Retina (tissue), 1 donor: Measurements from ENCODE around the gene CALN1.
"Not testable (repeated sequence)": the region's sequence is repeated elsewhere in the genome, so short reads cannot be mapped to it uniquely, and the experiment has no call there.

Source experiments
- DNase-seq: peaks from one replicate; pipeline ENCODE4 v3.0.0-alpha.2; 2016

The CALN1 gene

GRCh38 chr7:71851776-71852498, 560.2 kb downstream of the CALN1 start:
- no peak for DNase-seq

- no peak for DNase-seq
Observed at GRCh38 chr7:71846160-71846559, 566.0 kb downstream of the CALN1 start.

- no peak for DNase-seq
Observed at GRCh38 chr7:71843676-71844075, 568.5 kb downstream of the CALN1 start.

GRCh38 chr7:71842786-71843185, 569.4 kb downstream of the CALN1 start:
- DNase-seq = no peak

- no peak for DNase-seq
Observed at GRCh38 chr7:71842381-71842780, 569.8 kb downstream of the CALN1 start.

GRCh38 chr7:71835056-71835455, 577.1 kb downstream of the CALN1 start:
- DNase-seq = no peak

GRCh38 chr7:71829515-71829914, 582.6 kb downstream of the CALN1 start:
- no peak for DNase-seq

- DNase-seq = no peak
Observed at GRCh38 chr7:71828361-71828760, 583.8 kb downstream of the CALN1 start.

- no peak for DNase-seq
Observed at GRCh38 chr7:71826141-71826540, 586.0 kb downstream of the CALN1 start.

GRCh38 chr7:71824006-71824760, 588.0 kb downstream of the CALN1 start:
- DNase-seq = no peak

- DNase-seq = not testable (repeated sequence)
Observed at GRCh38 chr7:71822406-71822805, 589.7 kb downstream of the CALN1 start.

- DNase-seq = no peak
Observed at GRCh38 chr7:71817916-71818315, 594.2 kb downstream of the CALN1 start.

- no peak for DNase-seq
Observed at GRCh38 chr7:71808115-71808514, 604.0 kb downstream of the CALN1 start.

- no peak for DNase-seq
Observed at GRCh38 chr7:71804256-71804655, 607.9 kb downstream of the CALN1 start.

GRCh38 chr7:71801976-71802375, 610.2 kb downstream of the CALN1 start:
- no peak for DNase-seq

GRCh38 chr7:71800321-71800720, 611.8 kb downstream of the CALN1 start:
- DNase-seq = no peak

- no peak for DNase-seq
Observed at GRCh38 chr7:71795410-71795809, 616.7 kb downstream of the CALN1 start.

- no peak for DNase-seq
Observed at GRCh38 chr7:71793251-71793650, 618.9 kb downstream of the CALN1 start.

GRCh38 chr7:71787513-71787912, 624.6 kb downstream of the CALN1 start:
- DNase-seq = no peak

- no peak for DNase-seq
Observed at GRCh38 chr7:71785216-71785615, 626.9 kb downstream of the CALN1 start.

- DNase-seq = no peak
Observed at GRCh38 chr7:71784781-71785180, 627.4 kb downstream of the CALN1 start.

- DNase-seq = no peak
Observed at GRCh38 chr7:71784180-71784579, 628.0 kb downstream of the CALN1 start.

GRCh38 chr7:71783779-71784178, 628.4 kb downstream of the CALN1 start:
- no peak for DNase-seq

- DNase-seq = no peak
Observed at GRCh38 chr7:71782051-71782450, 630.1 kb downstream of the CALN1 start.

GRCh38 chr7:71780282-71780681, 631.9 kb downstream of the CALN1 start:
- DNase-seq = no peak
